Peyer's patch (tissue), 4 donors: ENCODE results near the gene KAZN. TPM values are rescaled to one million over a fixed set of nuclear protein-coding genes. Genes with fewer than 3 reads are reported as not detected.
A peak's percentile ranks its signal among the peaks of the same experiment; 100 is the strongest.

ENCODE experiments used
- DNase-seq, 3 donors: peaks; one replicate each; pipeline ENCODE4 v3.0.0-alpha.2; 2017 to 2019
- H3K27ac ChIP-seq, 4 donors: fragments of 200-600 bp; sonication (generic); one replicate each; pipeline ENCODE4 v1.5.1; 2016 to 2019
- H3K27me3 ChIP-seq, 2 donors: fragments of 200-600 bp; sonication (generic); one replicate each; pipeline ENCODE4 v1.5.1; 2019
- H3K36me3 ChIP-seq, 3 donors: fragments of 200-600 bp; sonication (generic); one replicate each; pipeline ENCODE4 v1.5.1; 2016 to 2019
- H3K4me1 ChIP-seq, 4 donors: fragments of 200-600 bp; sonication (generic); one replicate each; pipeline ENCODE4 v1.5.1; 2016 to 2019
- H3K4me3 ChIP-seq, 4 donors: fragments of 200-600 bp; sonication (generic); 1 replicate in 3 of 4; 2 replicates in 1 of 4; pipeline ENCODE4 v1.5.1; 2016 to 2019; ENCODE audit warnings: mild to moderate bottlenecking in 1 of 4
- H3K9me3 ChIP-seq, 4 donors: fragments of 200-600 bp; sonication (generic); one replicate each; pipeline ENCODE4 v1.5.1; 2016 to 2019; ENCODE audit warnings: mild to moderate bottlenecking in 1 of 4
- POLR2A ChIP-seq, 2 donors: fragments of 450-650 bp; IDR thresholded peaks; one replicate each; pipeline ENCODE4 v1.5.1; 2017; ENCODE audit warnings: antibody characterized with exemption in 2 of 2, mild to moderate bottlenecking in 2 of 2, moderate library complexity in 2 of 2
- total RNA-seq, 4 donors: library from RNA; depleted of rRNA; stranded (reverse); fragments of >200 nt; gene quantifications; one replicate each; pipeline ENCODE4 v1.1.0, GENCODE V29; 2016
- TF ChIP-seq, protein P1 (sequence below), 6 experiments: fragments of 450-650 bp in 4 of 6; fragments of 200-600 bp in 2 of 6; sonication (generic) in 1 of 6; IDR thresholded peaks; one replicate each; pipeline ENCODE4 v1.5.1; 2017 to 2019; ENCODE audit warnings: antibody characterized with exemption in 6 of 6, mild to moderate bottlenecking in 3 of 6, moderate library complexity in 1 of 6

Gene KAZN
- total RNA-seq, 4 donors from 2014 or later: 14.9 to 25.5 (median 21.7) TPM

DNA sequence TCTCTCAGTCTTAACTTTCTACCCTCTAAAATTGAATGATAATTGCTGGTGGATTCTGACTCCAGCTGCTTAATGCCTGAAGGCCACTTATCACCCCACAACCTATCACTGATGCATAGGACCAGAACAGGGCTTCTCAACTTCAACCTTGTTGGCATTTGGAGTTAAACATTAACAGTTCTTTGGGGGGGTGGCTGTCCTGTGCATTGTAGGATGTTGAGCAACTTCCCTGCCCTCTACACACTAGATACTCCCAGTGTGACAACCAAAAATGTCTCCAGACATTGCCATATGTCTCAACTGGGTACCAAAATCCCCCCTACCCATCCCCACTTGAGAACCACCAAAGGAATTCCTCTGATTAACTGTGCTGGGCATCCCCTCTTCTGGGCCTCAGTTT, 279.6 kb downstream of the KAZN start:
- H3K36me3 ChIP-seq: no peaks in the 10 kb centered on the region
- no peaks in the 10 kb centered on the region for H3K4me1 ChIP-seq
- H3K27ac ChIP-seq: no peak overlapping the region
- no peaks in the 10 kb centered on the region for H3K9me3 ChIP-seq
- no peak for DNase-seq
- no peaks in the 10 kb centered on the region for H3K27me3 ChIP-seq
- H3K4me3 ChIP-seq: no peak overlapping the region
- no peak for TF ChIP-seq POLR2A (IDR thresholded peaks at IDR 0.05)
- TF ChIP-seq, protein P1, sequence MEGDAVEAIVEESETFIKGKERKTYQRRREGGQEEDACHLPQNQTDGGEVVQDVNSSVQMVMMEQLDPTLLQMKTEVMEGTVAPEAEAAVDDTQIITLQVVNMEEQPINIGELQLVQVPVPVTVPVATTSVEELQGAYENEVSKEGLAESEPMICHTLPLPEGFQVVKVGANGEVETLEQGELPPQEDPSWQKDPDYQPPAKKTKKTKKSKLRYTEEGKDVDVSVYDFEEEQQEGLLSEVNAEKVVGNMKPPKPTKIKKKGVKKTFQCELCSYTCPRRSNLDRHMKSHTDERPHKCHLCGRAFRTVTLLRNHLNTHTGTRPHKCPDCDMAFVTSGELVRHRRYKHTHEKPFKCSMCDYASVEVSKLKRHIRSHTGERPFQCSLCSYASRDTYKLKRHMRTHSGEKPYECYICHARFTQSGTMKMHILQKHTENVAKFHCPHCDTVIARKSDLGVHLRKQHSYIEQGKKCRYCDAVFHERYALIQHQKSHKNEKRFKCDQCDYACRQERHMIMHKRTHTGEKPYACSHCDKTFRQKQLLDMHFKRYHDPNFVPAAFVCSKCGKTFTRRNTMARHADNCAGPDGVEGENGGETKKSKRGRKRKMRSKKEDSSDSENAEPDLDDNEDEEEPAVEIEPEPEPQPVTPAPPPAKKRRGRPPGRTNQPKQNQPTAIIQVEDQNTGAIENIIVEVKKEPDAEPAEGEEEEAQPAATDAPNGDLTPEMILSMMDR (IDR thresholded peaks at IDR 0.05): no peak

DNA sequence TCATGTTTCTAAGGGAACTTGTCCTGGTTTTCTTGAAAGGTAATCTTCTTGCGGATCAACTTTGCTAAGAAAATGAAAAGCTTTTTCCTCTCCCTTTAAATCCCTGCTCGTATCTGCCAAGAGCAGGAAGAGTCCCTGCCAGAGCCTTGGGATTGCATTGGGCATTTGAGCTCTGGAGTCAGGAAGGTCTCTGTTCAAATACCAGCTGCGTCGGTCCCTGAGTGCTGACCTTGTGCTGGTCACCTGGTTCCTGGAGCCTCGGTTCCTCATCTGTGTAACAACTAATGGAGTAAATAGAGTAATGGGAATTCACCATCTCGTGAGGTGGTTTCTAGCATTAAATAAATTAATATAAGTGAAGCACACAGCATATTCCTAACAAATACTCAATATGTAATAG, 280.5 kb downstream of the KAZN start:
- H3K27me3 ChIP-seq: no peaks in the 10 kb centered on the region
- no peaks in the 10 kb centered on the region for H3K4me1 ChIP-seq
- TF ChIP-seq, protein P1 (IDR thresholded peaks at IDR 0.05): no peak
- TF ChIP-seq POLR2A (IDR thresholded peaks at IDR 0.05): no peak
- H3K36me3 ChIP-seq: no peaks in the 10 kb centered on the region
- H3K27ac ChIP-seq: no peak overlapping the region
- no peak overlapping the region for H3K4me3 ChIP-seq
- DNase-seq: no peak
- no peaks in the 10 kb centered on the region for H3K9me3 ChIP-seq

DNA sequence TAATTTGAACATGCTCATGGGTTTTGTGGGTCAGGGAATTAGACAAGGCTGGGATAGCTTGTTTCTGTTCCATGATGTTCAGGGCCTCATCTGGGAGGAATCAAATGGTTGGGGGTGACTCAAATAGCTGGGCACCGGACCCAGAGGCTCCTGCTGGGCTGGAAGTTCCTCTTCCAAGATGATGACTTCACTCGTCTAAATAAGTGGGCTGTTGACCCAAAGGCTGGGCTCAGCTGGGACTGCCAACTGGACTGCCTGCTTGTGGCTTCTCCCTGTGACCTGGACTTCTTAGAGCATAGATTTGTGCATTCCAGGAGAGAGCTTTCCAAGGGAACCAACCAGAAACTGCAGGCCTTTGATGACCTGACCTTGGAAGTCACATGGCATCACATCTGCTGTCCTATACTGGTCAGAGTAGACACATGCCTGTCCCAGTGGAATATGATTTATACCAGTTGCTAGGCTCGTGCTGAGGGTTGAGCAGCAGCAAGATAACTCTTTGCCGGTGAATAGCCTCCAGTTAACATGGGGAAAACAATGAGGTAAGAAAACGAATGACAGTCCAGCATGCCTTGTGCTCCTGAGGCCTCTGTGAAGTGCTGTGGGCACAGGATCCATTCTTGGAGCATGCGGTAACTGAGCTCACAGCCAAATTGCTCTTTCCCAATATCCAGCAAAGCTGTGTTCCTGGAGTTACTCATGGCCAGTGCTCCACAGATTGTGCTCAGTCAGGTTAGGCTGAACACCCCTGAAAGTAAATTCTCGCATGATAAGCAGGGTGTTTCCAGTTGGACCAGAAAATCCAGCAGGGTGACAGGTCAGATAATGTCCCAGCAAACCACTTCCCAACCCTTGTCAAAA, 282.2 kb downstream of the KAZN start:
- no peak for DNase-seq
- Histone ChIP-seq H3K4me3 (no peak overlapping the region), H3K27ac (no peak overlapping the region), H3K4me1 (no peaks in the 10 kb centered on the region), H3K27me3 (no peaks in the 10 kb centered on the region), H3K9me3 (no peaks in the 10 kb centered on the region), H3K36me3 (no peaks in the 10 kb centered on the region)
- no peak for TF ChIP-seq POLR2A (IDR thresholded peaks at IDR 0.05)
- TF ChIP-seq, protein P1 (IDR thresholded peaks at IDR 0.05): no peak

DNA sequence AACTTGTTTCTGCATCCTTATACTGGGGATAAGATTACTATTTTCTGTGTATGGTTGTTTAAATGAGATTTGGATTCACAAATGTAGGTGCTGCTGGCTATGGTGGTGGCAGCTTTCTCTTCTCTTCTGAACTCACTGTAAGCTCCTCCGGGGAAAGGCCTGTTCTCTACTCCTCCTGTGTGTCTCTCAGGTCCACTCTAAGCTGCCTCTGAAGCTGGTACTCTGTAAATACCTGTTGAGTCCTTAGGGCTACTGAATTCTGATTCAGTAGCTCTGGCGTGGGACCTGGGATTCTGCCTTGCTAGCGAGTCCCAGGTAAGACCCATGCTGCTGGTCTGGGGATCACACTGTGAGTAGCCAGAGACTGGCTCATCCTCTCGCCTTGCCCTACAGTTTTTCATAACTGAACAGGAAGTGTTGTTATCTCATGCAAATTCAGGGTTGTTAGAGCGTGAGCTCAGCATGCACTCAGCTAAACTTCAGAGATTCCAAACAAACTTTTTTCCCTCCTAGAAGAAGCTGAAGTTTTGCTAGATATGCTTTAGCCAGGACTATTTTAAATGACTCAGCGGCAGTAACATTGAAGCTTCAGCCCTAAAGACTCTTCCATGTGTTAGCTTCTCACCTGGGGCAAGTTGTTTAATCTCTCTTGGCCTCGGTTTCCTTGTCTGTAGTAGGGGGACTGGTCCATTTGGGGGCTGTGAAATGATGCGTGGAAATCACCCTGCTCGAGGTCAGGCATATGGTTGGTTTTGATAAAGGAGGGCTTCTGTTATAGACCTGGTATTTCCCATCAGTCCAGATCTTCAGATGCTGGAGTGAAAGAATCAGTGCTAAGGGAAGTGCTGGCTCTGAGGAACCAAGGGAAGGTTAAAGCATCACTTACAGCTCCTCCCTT, 283.5 kb downstream of the KAZN start:
- TF ChIP-seq POLR2A (IDR thresholded peaks at IDR 0.05): no peak
- TF ChIP-seq, protein P1 (IDR thresholded peaks at IDR 0.05): no peak
- Histone ChIP-seq H3K27me3 (no peaks in the 10 kb centered on the region), H3K4me3 (no peak overlapping the region), H3K4me1 (no peaks in the 10 kb centered on the region), H3K27ac (no peak overlapping the region), H3K9me3 (no peaks in the 10 kb centered on the region), H3K36me3 (no peaks in the 10 kb centered on the region)
- DNase-seq: peak in 1 of 3 donors; percentile 16

DNA sequence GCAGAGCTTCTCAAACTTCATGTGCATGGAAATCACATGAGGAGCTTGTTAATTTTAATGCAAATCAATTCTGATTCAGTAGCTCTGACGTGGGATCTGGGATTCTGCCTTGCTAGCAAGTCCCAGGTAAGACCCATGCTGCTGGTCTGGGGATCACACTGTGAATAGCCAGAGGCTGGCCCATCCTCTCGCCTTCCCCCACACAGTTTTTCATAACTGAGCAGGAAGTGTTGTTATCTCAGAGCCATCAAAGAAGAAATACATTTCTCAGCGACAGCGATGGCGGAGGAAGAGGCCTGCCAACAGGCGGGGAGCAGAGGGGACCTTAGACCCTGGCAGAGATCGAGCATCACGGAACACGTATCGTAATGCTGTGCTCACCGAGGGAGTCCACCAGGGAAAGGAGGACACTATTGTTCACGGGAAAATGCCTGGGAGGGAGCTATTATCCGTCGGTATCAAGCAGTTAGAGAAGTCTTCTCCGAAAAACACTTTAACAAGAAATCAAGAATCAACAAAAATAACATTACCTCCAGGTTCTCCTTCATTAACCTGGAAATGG, 286.2 kb downstream of the KAZN start:
- Histone ChIP-seq H3K27me3 (no peaks in the 10 kb centered on the region), H3K27ac (no peak overlapping the region), H3K36me3 (no peaks in the 10 kb centered on the region), H3K9me3 (no peaks in the 10 kb centered on the region), H3K4me1 (no peaks in the 10 kb centered on the region), H3K4me3 (no peak overlapping the region)
- no peak for TF ChIP-seq POLR2A (IDR thresholded peaks at IDR 0.05)
- TF ChIP-seq, protein P1 (IDR thresholded peaks at IDR 0.05): no peak
- DNase-seq: no peak
